WTC11 (cell line): Measurements from ENCODE around the gene DPP4. TPM values are rescaled to one million over a fixed set of nuclear protein-coding genes. Genes with fewer than 3 reads are reported as not detected.
"Not testable (repeated sequence)": the region's sequence is repeated elsewhere in the genome, so short reads cannot be mapped to it uniquely, and the experiment has no call there.

ENCODE experiments used
- ATAC-seq: fragments of 200-7000 bp; cut with Tn5 transposase; 2 replicates; pipeline ENCODE4 v1.10.0; 2021; ENCODE audit warnings: mild to moderate bottlenecking, moderate library complexity
- CTCF ChIA-PET: fragments of 300-600 bp; sonication (Branson Sonifier 250); formaldehyde crosslinking; loops from one replicate; lab custom pipeline; 2021; ENCODE audit warnings: antibody characterized with exemption; lab: Charles Lee
- POLR2A ChIA-PET: fragments of 350-600 bp; sonication (Branson Sonifier 250); formaldehyde crosslinking; loops from one replicate; lab custom pipeline; 2021; ENCODE audit warnings: antibody characterized with exemption; lab: Charles Lee
- DNase-seq: peaks from one replicate; pipeline ENCODE4 v3.0.0; 2021; ENCODE audit warnings: low spot score
- H3K27ac Mint-ChIP-seq: 2 replicates; pipeline ENCODE4 v1.8.0; 2021; ENCODE audit warnings: mixed read lengths
- H3K27me3 Mint-ChIP-seq: 2 replicates; pipeline ENCODE4 v1.8.0; 2021; ENCODE audit warnings: low read depth, mild to moderate bottlenecking, moderate library complexity, mixed read lengths
- H3K36me3 Mint-ChIP-seq: 2 replicates; pipeline ENCODE4 v1.8.0; 2021; ENCODE audit warnings: mixed read lengths
- H3K4me1 Mint-ChIP-seq: 2 replicates; pipeline ENCODE4 v1.8.0; 2022; ENCODE audit warnings: mixed read lengths
- H3K4me3 Mint-ChIP-seq: 2 replicates; pipeline ENCODE4 v1.8.0; 2021; ENCODE audit warnings: mild to moderate bottlenecking, moderate library complexity, mixed read lengths
- H3K9me3 Mint-ChIP-seq: 2 replicates; pipeline ENCODE4 v1.8.0; 2021; ENCODE audit warnings: mixed read lengths
- CDX4 ChIP-seq: fragments of 250-450 bp; sonication (Bioruptor Pico); IDR thresholded peaks from 2 replicates; pipeline ENCODE4 v1.9.0; 2021; ENCODE audit warnings: moderate library complexity, mild to moderate bottlenecking, inconsistent platforms, borderline replicate concordance
- CREM ChIP-seq: sonication (generic); formaldehyde crosslinking; IDR thresholded peaks from 2 replicates; pipeline ENCODE4 v1.8.1; 2022; ENCODE audit warnings: mild to moderate bottlenecking, missing genetic modification reagents, moderate library complexity
- E2F1 ChIP-seq: sonication (generic); formaldehyde crosslinking; IDR thresholded peaks from 2 replicates; pipeline ENCODE4 v1.8.0; 2022; ENCODE audit warnings: mild to moderate bottlenecking, missing genetic modification reagents
- E2F4 ChIP-seq: sonication (generic); formaldehyde crosslinking; IDR thresholded peaks from 2 replicates; pipeline ENCODE4 v1.8.1; 2022; ENCODE audit warnings: low read depth, mild to moderate bottlenecking, moderate library complexity, missing genetic modification reagents, borderline replicate concordance
- E2F5 ChIP-seq: sonication (generic); formaldehyde crosslinking; IDR thresholded peaks from 2 replicates; pipeline ENCODE4 v1.8.1; 2022; ENCODE audit warnings: mild to moderate bottlenecking, moderate library complexity, missing genetic modification reagents
- ESRRA ChIP-seq: sonication (generic); formaldehyde crosslinking; IDR thresholded peaks from 2 replicates; pipeline ENCODE4 v1.8.1; 2022; ENCODE audit warnings: mild to moderate bottlenecking, missing genetic modification reagents, borderline replicate concordance
- GABPB1 ChIP-seq: sonication (generic); formaldehyde crosslinking; IDR thresholded peaks from 2 replicates; pipeline ENCODE4 v1.8.1; 2023; ENCODE audit warnings: mild to moderate bottlenecking, missing genetic modification reagents
- GTF2I ChIP-seq: fragments of 250-450 bp; sonication (Bioruptor Pico); conservative IDR thresholded peaks from 2 replicates; pipeline ENCODE4 v1.4.0; 2021; ENCODE audit warnings: mild to moderate bottlenecking
- HMGA2 ChIP-seq: fragments of 250-450 bp; sonication (Bioruptor Pico); IDR thresholded peaks from 2 replicates; pipeline ENCODE4 v1.4.0; 2021; ENCODE audit warnings: mild to moderate bottlenecking, moderate library complexity
- HMGXB4 ChIP-seq: sonication (generic); formaldehyde crosslinking; IDR thresholded peaks from 2 replicates; pipeline ENCODE4 v1.8.1; 2023; ENCODE audit warnings: mild to moderate bottlenecking, moderate library complexity, missing genetic modification reagents
- JAZF1 ChIP-seq: fragments of 250-450 bp; sonication (Bioruptor Pico); IDR thresholded peaks from 2 replicates; pipeline ENCODE4 v1.9.0; 2021; ENCODE audit warnings: moderate library complexity, mild to moderate bottlenecking, inconsistent platforms
- MAX ChIP-seq: sonication (generic); formaldehyde crosslinking; IDR thresholded peaks from 2 replicates; pipeline ENCODE4 v1.8.0; 2022; ENCODE audit warnings: mild to moderate bottlenecking, missing genetic modification reagents
- NFATC4 ChIP-seq: fragments of 250-450 bp; sonication (Bioruptor Pico); IDR thresholded peaks from 2 replicates; pipeline ENCODE4 v1.9.0; 2021; ENCODE audit warnings: mild to moderate bottlenecking
- NFE2L1 ChIP-seq: sonication (generic); formaldehyde crosslinking; IDR thresholded peaks from 2 replicates; pipeline ENCODE4 v1.8.1; 2023; ENCODE audit warnings: missing genetic modification reagents
- NR1H2 ChIP-seq: sonication (generic); formaldehyde crosslinking; IDR thresholded peaks from 2 replicates; pipeline ENCODE4 v1.9.0; 2021; ENCODE audit warnings: mild to moderate bottlenecking, moderate library complexity, missing genetic modification reagents
- NR2C2 ChIP-seq: sonication (generic); formaldehyde crosslinking; IDR thresholded peaks from 2 replicates; pipeline ENCODE4 v1.8.0; 2022; ENCODE audit warnings: mild to moderate bottlenecking, missing genetic modification reagents
- PRRX2 ChIP-seq: fragments of 250-450 bp; sonication (Bioruptor Pico); IDR thresholded peaks from 2 replicates; pipeline ENCODE4 v1.8.0; 2021; ENCODE audit warnings: mild to moderate bottlenecking
- RORB ChIP-seq: fragments of 250-450 bp; sonication (Bioruptor Pico); IDR thresholded peaks from 2 replicates; pipeline ENCODE4 v1.9.0; 2021; ENCODE audit warnings: mild to moderate bottlenecking
- SMAD4 ChIP-seq: sonication (generic); formaldehyde crosslinking; IDR thresholded peaks from 2 replicates; pipeline ENCODE4 v1.8.0; 2022; ENCODE audit warnings: mild to moderate bottlenecking, missing genetic modification reagents
- SP1 ChIP-seq: sonication (generic); formaldehyde crosslinking; conservative IDR thresholded peaks from 2 replicates; pipeline ENCODE4 v1.8.1; 2022; ENCODE audit warnings: missing genetic modification reagents
- ZMAT4 ChIP-seq: fragments of 250-450 bp; sonication (Bioruptor Pico); IDR thresholded peaks from 2 replicates; pipeline ENCODE4 v1.9.0; 2021; ENCODE audit warnings: mild to moderate bottlenecking
- ZNF138 ChIP-seq: sonication (generic); formaldehyde crosslinking; conservative IDR thresholded peaks from 2 replicates; pipeline ENCODE4 v1.8.1; 2022; ENCODE audit warnings: mild to moderate bottlenecking, moderate library complexity, missing genetic modification reagents
- ZNF317 ChIP-seq: sonication (generic); formaldehyde crosslinking; IDR thresholded peaks from 2 replicates; pipeline ENCODE4 v1.8.1; 2023; ENCODE audit warnings: low read depth, mild to moderate bottlenecking, moderate library complexity, missing genetic modification reagents, borderline replicate concordance
- ZNF671 ChIP-seq: fragments of 250-450 bp; sonication (Bioruptor Pico); IDR thresholded peaks from 2 replicates; pipeline ENCODE4 v1.8.0; 2021; ENCODE audit warnings: mild to moderate bottlenecking
- total RNA-seq: library from RNA; stranded (reverse); gene quantifications from 3 replicates; pipeline ENCODE4 v1.2.3, GENCODE V29; 2021

Gene DPP4
- total RNA-seq, 1 experiment from 2014 or later = 3.6 TPM

- TF ChIP-seq HMGXB4 (CRISPR knock-in tag) (no peak), ESRRA (CRISPR knock-in tag) (no peak), NR1H2 (no peak), NFE2L1 (CRISPR knock-in tag) (no peak), ZNF671 (CRISPR knock-in tag) (no peak), ZNF138 (CRISPR knock-in tag) (no peak), SMAD4 (CRISPR knock-in tag) (no peak), NR2C2 (CRISPR knock-in tag) (no peak), SP1 (CRISPR knock-in tag) (no peak), GABPB1 (no peak)
Measured at GRCh38 chr2:162053066-162053807, 20.8 kb downstream of the DPP4 start (continued).

GRCh38 chr2:162050513-162050961, 23.5 kb downstream of the DPP4 start:
- H3K9me3 Mint-ChIP-seq = peaks cover 6% of the 10 kb centered on the region
- DNase-seq (no peak), ATAC-seq (no peak)
- TF ChIP-seq E2F1 (CRISPR knock-in tag) (no peak), JAZF1 (CRISPR knock-in tag) (no peak), ZMAT4 (CRISPR knock-in tag) (no peak)
- no peak overlapping the region for H3K27ac Mint-ChIP-seq
- POLR2A ChIA-PET = no interaction called here
- H3K36me3 Mint-ChIP-seq = no peaks in the 10 kb centered on the region
- no peak overlapping the region for H3K4me3 Mint-ChIP-seq
- CTCF ChIA-PET = no interaction called here
- H3K27me3 Mint-ChIP-seq = no peaks in the 10 kb centered on the region
- H3K4me1 Mint-ChIP-seq = no peaks in the 10 kb centered on the region

- POLR2A ChIA-PET, CTCF ChIA-PET, ATAC-seq, H3K36me3 Mint-ChIP-seq, H3K4me1 Mint-ChIP-seq, H3K9me3 Mint-ChIP-seq, H3K27ac Mint-ChIP-seq, H3K4me3 Mint-ChIP-seq, DNase-seq, H3K27me3 Mint-ChIP-seq: not testable (repeated sequence)
- 0 out of 2 replicates have a peak, but pooled peaks have one; percentile 35 for TF ChIP-seq GTF2I (CRISPR knock-in tag)
Measured at GRCh38 chr2:162049089-162049488, 24.9 kb downstream of the DPP4 start.

- H3K36me3 Mint-ChIP-seq = no peaks in the 10 kb centered on the region
- H3K4me1 Mint-ChIP-seq = no peaks in the 10 kb centered on the region
- no peaks in the 10 kb centered on the region for H3K27me3 Mint-ChIP-seq
- no peak overlapping the region for H3K27ac Mint-ChIP-seq
- ChIA-PET POLR2A (no interaction called here), CTCF (no interaction called here)
- DNase-seq (no peak), ATAC-seq (no peak)
- H3K9me3 Mint-ChIP-seq = peaks cover 6% of the 10 kb centered on the region
- H3K4me3 Mint-ChIP-seq = no peak overlapping the region
- no peak for TF ChIP-seq GTF2I (CRISPR knock-in tag)
- no peak for TF ChIP-seq CREM
- TF ChIP-seq JAZF1 (CRISPR knock-in tag) = no peak
- TF ChIP-seq SP1 (CRISPR knock-in tag) = no peak
- no peak for TF ChIP-seq RORB (CRISPR knock-in tag)
- TF ChIP-seq CDX4 (CRISPR knock-in tag) = no peak
- no peak for TF ChIP-seq E2F5 (CRISPR knock-in tag)
- no peak for TF ChIP-seq NFATC4
- no peak for TF ChIP-seq ZNF317 (CRISPR knock-in tag)
- TF ChIP-seq SMAD4 (CRISPR knock-in tag) = no peak
- no peak for TF ChIP-seq ESRRA (CRISPR knock-in tag)
- no peak for TF ChIP-seq E2F4 (CRISPR knock-in tag)
- no peak for TF ChIP-seq MAX
- no peak for TF ChIP-seq PRRX2 (CRISPR knock-in tag)
- no peak for TF ChIP-seq HMGA2 (CRISPR knock-in tag)
Measured at GRCh38 chr2:162044586-162044985, 29.4 kb downstream of the DPP4 start.
